Breast epithelium (tissue), 3 donors: ENCODE results near the gene TATDN2.
"Not testable (repeated sequence)": the region's sequence is repeated elsewhere in the genome, so short reads cannot be mapped to it uniquely, and the experiment has no call there.

Experiments used
- POLR2A ChIP-seq: fragments of 450-650 bp; IDR thresholded peaks from one replicate; pipeline ENCODE4 v1.6.1; 2016; ENCODE audit warnings: antibody characterized with exemption, mild to moderate bottlenecking, moderate library complexity
- POLR2AphosphoS5 ChIP-seq, 3 donors: sonication (generic); formaldehyde crosslinking; IDR thresholded peaks; one replicate each; pipeline ENCODE4 v1.6.1; 2017; ENCODE audit warnings: antibody characterized with exemption in 3 of 3
- TF ChIP-seq, protein P1 (sequence below), 3 donors: fragments of 450-650 bp; IDR thresholded peaks; one replicate each; pipeline ENCODE4 v1.5.1; 2016 to 2017; ENCODE audit warnings: antibody characterized with exemption in 3 of 3, mild to moderate bottlenecking in 3 of 3, moderate library complexity in 3 of 3

DNA sequence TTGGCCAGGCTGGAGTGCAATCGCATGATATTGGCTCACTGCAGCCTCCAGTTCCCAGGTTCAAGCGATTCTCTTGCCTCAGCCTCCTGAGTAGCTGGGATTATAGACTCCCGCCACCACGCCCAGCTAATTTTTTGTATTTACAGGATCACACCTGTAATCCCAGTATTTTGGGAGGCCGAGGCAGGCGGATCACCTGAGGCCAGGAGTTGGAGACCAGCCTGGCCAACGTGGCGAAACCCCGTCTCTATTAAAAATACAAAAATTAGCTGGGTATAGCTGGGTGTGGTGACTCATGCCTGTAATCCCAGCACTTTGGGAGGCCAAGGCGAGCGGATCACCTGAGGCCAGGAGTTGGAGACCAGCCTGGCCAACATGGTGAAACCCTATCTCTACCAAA, 24.2 kb downstream of the TATDN2 start:
- TF ChIP-seq, protein P1, sequence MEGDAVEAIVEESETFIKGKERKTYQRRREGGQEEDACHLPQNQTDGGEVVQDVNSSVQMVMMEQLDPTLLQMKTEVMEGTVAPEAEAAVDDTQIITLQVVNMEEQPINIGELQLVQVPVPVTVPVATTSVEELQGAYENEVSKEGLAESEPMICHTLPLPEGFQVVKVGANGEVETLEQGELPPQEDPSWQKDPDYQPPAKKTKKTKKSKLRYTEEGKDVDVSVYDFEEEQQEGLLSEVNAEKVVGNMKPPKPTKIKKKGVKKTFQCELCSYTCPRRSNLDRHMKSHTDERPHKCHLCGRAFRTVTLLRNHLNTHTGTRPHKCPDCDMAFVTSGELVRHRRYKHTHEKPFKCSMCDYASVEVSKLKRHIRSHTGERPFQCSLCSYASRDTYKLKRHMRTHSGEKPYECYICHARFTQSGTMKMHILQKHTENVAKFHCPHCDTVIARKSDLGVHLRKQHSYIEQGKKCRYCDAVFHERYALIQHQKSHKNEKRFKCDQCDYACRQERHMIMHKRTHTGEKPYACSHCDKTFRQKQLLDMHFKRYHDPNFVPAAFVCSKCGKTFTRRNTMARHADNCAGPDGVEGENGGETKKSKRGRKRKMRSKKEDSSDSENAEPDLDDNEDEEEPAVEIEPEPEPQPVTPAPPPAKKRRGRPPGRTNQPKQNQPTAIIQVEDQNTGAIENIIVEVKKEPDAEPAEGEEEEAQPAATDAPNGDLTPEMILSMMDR (IDR thresholded peaks at IDR 0.05), result not testable (repeated sequence)
- TF ChIP-seq POLR2AphosphoS5 (IDR thresholded peaks at IDR 0.05); POLR2A: not testable (repeated sequence)
